Measurements from ENCODE around the gene PCSK6. TPM values are rescaled to one million over a fixed set of nuclear protein-coding genes. Genes with fewer than 3 reads are reported as not detected.

The PCSK6 gene
- total RNA-seq, 1 experiment from 2014 or later: 10.6 TPM

GRCh38 chr15:101371519-101371918 lies 118.0 kb downstream of the PCSK6 start:
- DNase-seq (ENCODE audit: low read depth, low spot score): no peak
- ChIA-PET CTCF (no interaction called here), POLR2A (no interaction called here)
- no peak for TF ChIP-seq REST (IDR thresholded peaks at IDR 0.05; ENCODE audit: insufficient read depth in 1 of 2, low read depth in 2 of 2, low read length in 1 of 2)
- H3K9me3 ChIP-seq (ENCODE audit: control insufficient read depth, insufficient read depth, low read depth, low read length): no peaks in the 10 kb centered on the region
- no peak overlapping the region for H3K27ac ChIP-seq (ENCODE audit: low read length)
- intact Hi-C loops (cut with micrococcal nuclease; ENCODE audit: unreplicated experiment) (no loop called here), in situ Hi-C loops (cut with HindIII; ENCODE audit: low pct_unique_long_range_greater_than_20kb, low sequenced_read_pairs) (no loop called here)
- no peak overlapping the region for H3K4me3 ChIP-seq (ENCODE audit: low read depth in 2 of 2, low read length in 2 of 2)
- no TSS peak for BruUV-seq (replicated peaks)
- no peaks in the 10 kb centered on the region for H3K36me3 ChIP-seq (ENCODE audit: control insufficient read depth, insufficient read depth, low read length)
- no peaks in the 10 kb centered on the region; the same call in 1 of the 2 replicates for H3K4me1 ChIP-seq (ENCODE audit: control insufficient read depth, insufficient read depth, low read length)
- H3K27me3 ChIP-seq (ENCODE audit: control insufficient read depth, insufficient read depth, low read length): no peaks in the 10 kb centered on the region
- ATAC-seq: no peak

GRCh38 chr15:101371081-101371480 lies 118.4 kb downstream of the PCSK6 start:
- Histone ChIP-seq H3K4me3 (ENCODE audit: low read depth in 2 of 2, low read length in 2 of 2) (no peak overlapping the region), H3K36me3 (ENCODE audit: control insufficient read depth, insufficient read depth, low read length) (no peaks in the 10 kb centered on the region), H3K9me3 (ENCODE audit: control insufficient read depth, insufficient read depth, low read depth, low read length) (no peaks in the 10 kb centered on the region), H3K27me3 (ENCODE audit: control insufficient read depth, insufficient read depth, low read length) (no peaks in the 10 kb centered on the region), H3K27ac (ENCODE audit: low read length) (no peak overlapping the region), H3K4me1 (ENCODE audit: control insufficient read depth, insufficient read depth, low read length) (no peaks in the 10 kb centered on the region; the same call in 1 of the 2 replicates)
- no peak for DNase-seq (ENCODE audit: low read depth, low spot score)
- in situ Hi-C loops (cut with HindIII; ENCODE audit: low pct_unique_long_range_greater_than_20kb, low sequenced_read_pairs): no loop called here
- BruUV-seq (replicated peaks): no TSS peak
- TF ChIP-seq TCF7L2 (IDR thresholded peaks at IDR 0.05; ENCODE audit: low read depth, low read length): no peak
- TF ChIP-seq POLR2AphosphoS5 (IDR thresholded peaks at IDR 0.05; ENCODE audit: low read depth, low read length): no peak
- no peak for TF ChIP-seq REST (IDR thresholded peaks at IDR 0.05; ENCODE audit: insufficient read depth in 1 of 2, low read depth in 2 of 2, low read length in 1 of 2)
- no peak for TF ChIP-seq CTCF (IDR thresholded peaks at IDR 0.05)
- TF ChIP-seq SIN3A (IDR thresholded peaks at IDR 0.05; ENCODE audit: borderline replicate concordance, insufficient read depth, low read depth, low read length): no peak
- ChIA-PET POLR2A (no interaction called here), CTCF (no interaction called here)
- intact Hi-C loops (cut with micrococcal nuclease; ENCODE audit: unreplicated experiment): no loop called here
- ATAC-seq: no peak

Measured in Panc1 (cell line).